SU-DHL-6 (cell line): Measurements from ENCODE around the gene RNU2-63P.

ENCODE experiments used
- H2AFZ ChIP-seq: fragments of 200-600 bp; sonication (generic); 2 replicates; pipeline ENCODE4 v1.6.1; 2014; ENCODE audit warnings: low read depth, mild to moderate bottlenecking, moderate library complexity, mixed read lengths, antibody characterized with exemption, low read length; ENCODE audit not compliant: severe bottlenecking
- H3F3A ChIP-seq: fragments of 200-600 bp; shearing (Covaris generic); 2 replicates; pipeline ENCODE4 v1.6.0; 2016; ENCODE audit warnings: antibody characterized with exemption, mild to moderate bottlenecking; ENCODE audit not compliant: insufficient read depth
- H3K27ac ChIP-seq: fragments of 200-600 bp; sonication (generic); 2 replicates; pipeline ENCODE4 v1.5.1; 2016; ENCODE audit warnings: low read depth, mild to moderate bottlenecking, low read length, moderate library complexity, mixed read lengths
- H3K27me3 ChIP-seq: fragments of 200-600 bp; sonication (generic), shearing (Covaris generic); 2 replicates; pipeline ENCODE4 v1.6.0; 2014; ENCODE audit warnings: mild to moderate bottlenecking, low read length
- H3K36me3 ChIP-seq: fragments of 200-600 bp; sonication (generic); 2 replicates; pipeline ENCODE4 v1.6.1; 2014; ENCODE audit warnings: mild to moderate bottlenecking, low read length, mixed read lengths
- H3K4me2 ChIP-seq: fragments of 300-600, 200-600 bp; shearing (Covaris generic), sonication (generic); 2 replicates; pipeline ENCODE4 v1.6.0; 2014; ENCODE audit warnings: low read length, low read depth, mild to moderate bottlenecking; ENCODE audit not compliant: poor library complexity, severe bottlenecking
- H3K4me3 ChIP-seq: fragments of 200-600 bp; sonication (generic); 2 replicates; pipeline ENCODE4 v1.5.1; 2014; ENCODE audit warnings: antibody characterized with exemption, low read length, mild to moderate bottlenecking, mixed read lengths; ENCODE audit not compliant: insufficient read depth, poor library complexity, severe bottlenecking
- H3K79me2 ChIP-seq: fragments of 200-600 bp; sonication (generic); 2 replicates; pipeline ENCODE4 v1.6.1; 2014; ENCODE audit warnings: mild to moderate bottlenecking, low read length, moderate library complexity; ENCODE audit not compliant: insufficient read depth
- H3K9ac ChIP-seq: fragments of 200-600 bp; sonication (generic); 2 replicates; pipeline ENCODE4 v1.7.0; 2014; ENCODE audit warnings: mild to moderate bottlenecking, low read length
- H3K9me2 ChIP-seq: fragments of 200-600 bp; sonication (generic); replicated peaks from 2 replicates; pipeline ENCODE4 v1.6.1; 2014; ENCODE audit warnings: low read length; ENCODE audit not compliant: insufficient read depth
- H3K9me3 ChIP-seq: fragments of 200-600 bp; sonication (generic); 2 replicates; pipeline ENCODE4 v1.6.1; 2014; ENCODE audit warnings: low read length, mixed read lengths; ENCODE audit not compliant: insufficient read depth
- H4K20me1 ChIP-seq: fragments of 200-600 bp; sonication (generic); 2 replicates; pipeline ENCODE4 v1.6.1; 2014; ENCODE audit warnings: low read depth, mild to moderate bottlenecking, antibody characterized with exemption, low read length, moderate library complexity, mixed read lengths
- EZH2phosphoT487 ChIP-seq: fragments of 200-600 bp; sonication (generic), shearing (Covaris generic); conservative IDR thresholded peaks from 2 replicates; pipeline ENCODE4 v1.6.1; 2018; ENCODE audit warnings: mild to moderate bottlenecking, antibody characterized with exemption, low read length, moderate library complexity, mixed read lengths
- TF ChIP-seq, protein P1 (sequence below): fragments of 200-600 bp; sonication (generic); IDR thresholded peaks from one replicate; pipeline ENCODE4 v1.5.1; 2017; ENCODE audit warnings: antibody characterized with exemption, mild to moderate bottlenecking, low read length, moderate library complexity; ENCODE audit not compliant: insufficient read depth, poor library complexity, severe bottlenecking

Gene RNU2-63P

DNA sequence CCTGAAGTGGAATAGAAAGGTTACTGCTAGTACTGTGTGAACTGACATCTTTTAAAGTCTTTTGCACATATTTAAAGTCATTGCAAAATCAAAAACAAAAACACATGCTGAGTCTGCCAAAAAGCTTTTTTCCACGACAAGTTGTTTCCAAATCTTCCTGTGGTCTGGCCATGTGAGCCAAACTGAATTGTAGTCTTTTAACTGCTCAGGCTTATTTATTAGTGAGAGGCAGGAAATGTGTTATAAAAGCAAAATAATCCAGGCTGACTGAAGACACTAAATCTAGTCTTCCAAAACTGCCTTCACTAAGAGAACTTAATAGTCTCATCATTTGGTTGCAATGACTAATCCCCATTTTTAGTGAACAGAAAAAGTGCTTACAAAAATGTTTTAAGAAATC is 36.9 kb upstream of the RNU2-63P start:
- Histone ChIP-seq H3K27ac (no peak overlapping the region), H3F3A (peaks cover 29% of the 10 kb centered on the region; the same call in 1 of the 2 replicates), H4K20me1 (no peaks in the 10 kb centered on the region), H3K36me3 (peaks cover 8% of the 10 kb centered on the region; the same call in 1 of the 2 replicates), H3K79me2 (peaks cover 50% of the 10 kb centered on the region), H3K9ac (no peak overlapping the region), H2AFZ (no peak overlapping the region), H3K9me2 (no peaks in the 10 kb centered on the region), H3K9me3 (no peaks in the 10 kb centered on the region), H3K4me3 (no peak overlapping the region), H3K27me3 (no peaks in the 10 kb centered on the region), H3K4me2 (peak overlapping the region; percentile 88)
- TF ChIP-seq EZH2phosphoT487 = no peak
- TF ChIP-seq, protein P1, sequence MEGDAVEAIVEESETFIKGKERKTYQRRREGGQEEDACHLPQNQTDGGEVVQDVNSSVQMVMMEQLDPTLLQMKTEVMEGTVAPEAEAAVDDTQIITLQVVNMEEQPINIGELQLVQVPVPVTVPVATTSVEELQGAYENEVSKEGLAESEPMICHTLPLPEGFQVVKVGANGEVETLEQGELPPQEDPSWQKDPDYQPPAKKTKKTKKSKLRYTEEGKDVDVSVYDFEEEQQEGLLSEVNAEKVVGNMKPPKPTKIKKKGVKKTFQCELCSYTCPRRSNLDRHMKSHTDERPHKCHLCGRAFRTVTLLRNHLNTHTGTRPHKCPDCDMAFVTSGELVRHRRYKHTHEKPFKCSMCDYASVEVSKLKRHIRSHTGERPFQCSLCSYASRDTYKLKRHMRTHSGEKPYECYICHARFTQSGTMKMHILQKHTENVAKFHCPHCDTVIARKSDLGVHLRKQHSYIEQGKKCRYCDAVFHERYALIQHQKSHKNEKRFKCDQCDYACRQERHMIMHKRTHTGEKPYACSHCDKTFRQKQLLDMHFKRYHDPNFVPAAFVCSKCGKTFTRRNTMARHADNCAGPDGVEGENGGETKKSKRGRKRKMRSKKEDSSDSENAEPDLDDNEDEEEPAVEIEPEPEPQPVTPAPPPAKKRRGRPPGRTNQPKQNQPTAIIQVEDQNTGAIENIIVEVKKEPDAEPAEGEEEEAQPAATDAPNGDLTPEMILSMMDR = no peak

DNA sequence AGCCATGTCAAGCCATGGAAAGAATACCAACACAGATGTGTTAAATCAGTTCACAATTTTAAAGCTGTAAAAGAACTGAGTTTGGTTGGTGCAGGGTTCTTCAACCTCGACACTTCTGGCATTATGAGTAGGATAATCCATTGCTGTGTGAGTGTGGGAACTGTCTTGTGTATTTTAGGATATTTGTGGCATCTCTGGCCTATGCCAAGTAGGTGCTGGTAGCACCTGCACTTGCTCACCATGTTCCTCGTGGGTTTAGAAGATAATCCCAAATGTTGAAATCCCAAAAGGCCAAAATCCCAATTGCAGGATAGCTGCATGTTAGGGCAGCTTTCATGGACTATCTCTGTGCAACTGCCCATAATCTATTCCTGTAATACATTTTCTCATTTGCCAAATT is 35.4 kb upstream of the RNU2-63P start:
- no peaks in the 10 kb centered on the region for H3K27me3 ChIP-seq
- no peak for TF ChIP-seq EZH2phosphoT487
- TF ChIP-seq, protein P1 = no peak
- H3K4me2 ChIP-seq = no peak overlapping the region
- H3K27ac ChIP-seq = no peak overlapping the region
- H2AFZ ChIP-seq = no peak overlapping the region
- H3K9ac ChIP-seq = no peak overlapping the region
- no peaks in the 10 kb centered on the region for H3K9me2 ChIP-seq
- H3F3A ChIP-seq = peaks cover 29% of the 10 kb centered on the region; the same call in 1 of the 2 replicates
- peaks cover 50% of the 10 kb centered on the region for H3K79me2 ChIP-seq
- no peaks in the 10 kb centered on the region for H4K20me1 ChIP-seq
- H3K4me3 ChIP-seq = no peak overlapping the region
- H3K36me3 ChIP-seq = peaks cover 8% of the 10 kb centered on the region; the same call in 1 of the 2 replicates
- no peaks in the 10 kb centered on the region for H3K9me3 ChIP-seq

GRCh38 chr2:88049622-88050021 is 33.3 kb upstream of the RNU2-63P start:
- peaks cover 51% of the 10 kb centered on the region for H3K79me2 ChIP-seq
- peaks cover 8% of the 10 kb centered on the region; the same call in 1 of the 2 replicates for H3K36me3 ChIP-seq
- H3K27ac ChIP-seq = no peak overlapping the region
- H3K4me3 ChIP-seq = no peak overlapping the region
- H2AFZ ChIP-seq = no peak overlapping the region
- no peak overlapping the region for H3K9ac ChIP-seq
- TF ChIP-seq, protein P1 = no peak
- no peak for TF ChIP-seq EZH2phosphoT487
- H3K9me3 ChIP-seq = no peaks in the 10 kb centered on the region
- H3K4me2 ChIP-seq = no peak overlapping the region
- no peaks in the 10 kb centered on the region for H4K20me1 ChIP-seq
- H3K27me3 ChIP-seq = no peaks in the 10 kb centered on the region
- H3F3A ChIP-seq = peaks cover 29% of the 10 kb centered on the region; the same call in 1 of the 2 replicates
- no peaks in the 10 kb centered on the region for H3K9me2 ChIP-seq
